ENCODE measurements around the gene SYTL3.
"Not testable (repeated sequence)": the region's sequence is repeated elsewhere in the genome, so short reads cannot be mapped to it uniquely, and the experiment has no call there.

SYTL3 gene

GRCh38 chr6:158629367-158630221 lies 20.3 kb upstream of the SYTL3 start:
- intact Hi-C loops (cut with micrococcal nuclease): no loop called here
- Mint-ChIP-seq H3K9me3 (no peaks in the 10 kb centered on the region), H3K27me3 (no peaks in the 10 kb centered on the region), H3K36me3 (ENCODE audit: low read depth) (peaks cover 90% of the 10 kb centered on the region), H3K4me1 (ENCODE audit: low read depth) (peaks cover 16% of the 10 kb centered on the region), H3K27ac (no peak overlapping the region), H3K4me3 (no peak overlapping the region)

DNA sequence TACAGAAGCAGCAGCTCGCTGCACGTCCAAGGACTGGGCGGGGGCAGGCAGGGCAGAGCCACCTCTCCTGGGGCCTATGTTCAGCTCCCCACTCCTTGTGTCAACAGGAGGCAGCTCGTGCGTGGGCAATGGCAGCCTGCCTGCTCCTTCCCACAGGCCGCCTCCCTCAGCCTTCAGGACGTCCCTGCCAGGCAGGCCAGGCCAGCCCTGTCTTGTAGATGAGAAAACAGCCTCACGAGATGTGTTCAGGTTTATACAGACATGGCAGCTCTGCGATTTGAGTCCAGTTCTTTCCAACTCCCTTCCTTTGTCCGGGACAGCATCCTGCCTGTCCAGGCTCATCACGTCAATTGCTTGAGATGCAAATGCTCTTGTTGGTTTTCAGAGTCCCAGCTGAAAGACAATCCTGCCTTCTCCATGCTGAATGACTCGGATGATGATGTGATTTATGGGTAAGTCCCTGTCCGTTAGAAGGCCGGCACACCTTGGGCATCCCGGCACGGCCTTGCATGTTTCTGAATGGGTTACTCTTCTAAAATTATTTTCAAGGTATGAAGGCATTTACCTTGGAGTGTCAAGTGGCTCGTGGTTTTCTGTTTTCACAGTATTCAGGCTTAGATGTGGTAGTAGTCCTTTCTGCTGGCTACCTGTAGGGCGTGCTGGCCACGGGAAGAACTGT lies 18.8 kb upstream of the SYTL3 start:
- intact Hi-C loops (cut with micrococcal nuclease): no loop called here
- Mint-ChIP-seq H3K4me1 (ENCODE audit: low read depth) (peaks cover 16% of the 10 kb centered on the region), H3K27ac (peak overlapping the region; percentile 31), H3K27me3 (no peaks in the 10 kb centered on the region), H3K36me3 (ENCODE audit: low read depth) (peaks cover 90% of the 10 kb centered on the region), H3K9me3 (no peaks in the 10 kb centered on the region), H3K4me3 (no peak overlapping the region)

DNA sequence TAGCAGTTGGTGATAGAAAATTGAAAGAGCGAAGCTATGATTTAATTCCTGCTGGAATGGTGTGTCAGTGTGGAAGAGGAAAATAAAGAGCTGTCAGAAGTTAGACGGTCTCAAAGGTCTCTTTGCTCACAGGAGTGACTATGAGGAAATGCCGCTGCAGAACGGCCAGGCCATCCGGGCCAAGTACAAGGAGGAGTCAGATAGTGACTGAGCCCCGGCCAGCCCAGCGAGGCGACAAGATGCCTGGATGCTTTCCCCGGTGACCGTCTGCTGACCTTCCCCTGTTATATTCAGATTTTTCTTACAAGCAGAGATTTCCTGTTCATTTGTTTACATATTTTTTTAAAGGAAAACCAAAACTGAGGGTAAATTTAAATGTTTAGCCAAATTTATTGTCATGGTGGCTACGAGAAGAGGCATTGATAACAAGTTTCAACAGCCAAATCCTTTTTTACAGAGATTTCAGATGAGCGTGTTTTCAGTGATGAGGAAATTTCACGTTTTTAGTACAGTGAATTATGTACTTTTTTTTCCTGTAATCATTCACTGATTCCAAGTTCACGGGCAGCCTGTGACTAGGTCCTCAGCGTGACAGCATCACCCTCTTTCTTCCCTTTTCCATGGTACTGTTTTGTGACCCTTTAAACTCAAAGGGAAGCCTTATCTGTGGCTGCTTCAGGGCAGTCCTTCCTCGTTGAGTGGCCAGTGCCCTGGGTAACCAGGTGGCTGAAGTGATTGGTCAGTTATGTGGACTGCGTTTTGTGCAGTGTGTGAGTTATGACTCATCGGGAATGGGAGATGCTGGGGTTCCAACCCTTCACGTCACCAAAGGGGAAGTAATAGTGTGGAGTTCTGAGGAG lies 17.9 kb upstream of the SYTL3 start:
- peaks cover 16% of the 10 kb centered on the region for H3K4me1 Mint-ChIP-seq (ENCODE audit: low read depth)
- H3K27me3 Mint-ChIP-seq: no peaks in the 10 kb centered on the region
- H3K9me3 Mint-ChIP-seq: no peaks in the 10 kb centered on the region
- H3K36me3 Mint-ChIP-seq (ENCODE audit: low read depth): peaks cover 90% of the 10 kb centered on the region
- intact Hi-C loops (cut with micrococcal nuclease): no loop called here
- H3K4me3 Mint-ChIP-seq: no peak overlapping the region
- peak overlapping the region; percentile 31 for H3K27ac Mint-ChIP-seq

- peaks cover 16% of the 10 kb centered on the region for H3K4me1 Mint-ChIP-seq (ENCODE audit: low read depth)
- peak overlapping the region; percentile 31 for H3K27ac Mint-ChIP-seq
- H3K4me3 Mint-ChIP-seq; H3K9me3 Mint-ChIP-seq; H3K27me3 Mint-ChIP-seq; intact Hi-C loops (cut with micrococcal nuclease): not testable (repeated sequence)
- H3K36me3 Mint-ChIP-seq (ENCODE audit: low read depth): peaks cover 90% of the 10 kb centered on the region
Measured at GRCh38 chr6:158632538-158633119, 17.2 kb upstream of the SYTL3 start.

GRCh38 chr6:158633127-158633526 lies 16.7 kb upstream of the SYTL3 start:
- H3K27me3 Mint-ChIP-seq: no peaks in the 10 kb centered on the region
- H3K4me1 Mint-ChIP-seq (ENCODE audit: low read depth): peaks cover 16% of the 10 kb centered on the region
- intact Hi-C loops (cut with micrococcal nuclease): no loop called here
- no peaks in the 10 kb centered on the region for H3K9me3 Mint-ChIP-seq
- H3K36me3 Mint-ChIP-seq (ENCODE audit: low read depth): peaks cover 87% of the 10 kb centered on the region
- no peak overlapping the region for H3K27ac Mint-ChIP-seq
- H3K4me3 Mint-ChIP-seq: no peak overlapping the region

GRCh38 chr6:158634695-158635426 lies 15.0 kb upstream of the SYTL3 start:
- Mint-ChIP-seq H3K4me1 (ENCODE audit: low read depth) (peaks cover 26% of the 10 kb centered on the region), H3K27me3 (no peaks in the 10 kb centered on the region), H3K27ac (no peak overlapping the region), H3K4me3 (no peak overlapping the region), H3K9me3 (no peaks in the 10 kb centered on the region), H3K36me3 (ENCODE audit: low read depth) (peaks cover 75% of the 10 kb centered on the region)
- intact Hi-C loops (cut with micrococcal nuclease): no loop called here

DNA sequence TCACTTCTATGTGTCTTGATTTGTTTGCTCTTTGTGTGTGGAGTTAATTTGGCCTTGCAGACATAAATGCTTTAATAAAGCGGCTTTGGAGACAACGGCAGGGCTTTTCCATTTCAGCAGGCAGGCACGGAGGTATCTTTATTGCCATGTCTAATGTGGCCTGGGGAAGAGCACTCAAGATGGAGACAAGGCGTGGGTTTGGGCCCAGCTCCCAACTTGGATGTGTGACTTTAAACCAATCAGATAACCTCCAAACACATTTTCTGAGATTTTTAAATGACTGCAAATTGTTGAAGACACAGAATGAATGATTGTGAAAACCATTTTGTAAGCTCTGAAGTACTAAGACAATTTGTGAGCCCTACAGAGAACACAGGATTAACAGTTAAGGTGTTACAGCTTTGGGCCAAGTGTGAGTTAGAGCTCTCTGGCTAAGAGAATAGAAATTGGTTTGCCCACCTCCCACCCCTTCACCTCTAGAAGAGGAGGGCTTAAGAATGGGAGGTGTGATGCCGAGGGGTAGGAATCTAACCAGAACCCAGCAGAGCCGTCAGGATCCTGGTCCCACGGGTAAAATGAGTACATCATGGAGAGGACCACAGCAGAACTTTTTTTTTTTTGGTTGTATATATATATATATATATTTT lies 14.3 kb upstream of the SYTL3 start:
- no peaks in the 10 kb centered on the region for H3K27me3 Mint-ChIP-seq
- intact Hi-C loops (cut with micrococcal nuclease): no loop called here
- H3K4me3 Mint-ChIP-seq: no peak overlapping the region
- no peaks in the 10 kb centered on the region for H3K9me3 Mint-ChIP-seq
- peaks cover 33% of the 10 kb centered on the region for H3K4me1 Mint-ChIP-seq (ENCODE audit: low read depth)
- no peak overlapping the region for H3K27ac Mint-ChIP-seq
- H3K36me3 Mint-ChIP-seq (ENCODE audit: low read depth): peaks cover 75% of the 10 kb centered on the region

DNA sequence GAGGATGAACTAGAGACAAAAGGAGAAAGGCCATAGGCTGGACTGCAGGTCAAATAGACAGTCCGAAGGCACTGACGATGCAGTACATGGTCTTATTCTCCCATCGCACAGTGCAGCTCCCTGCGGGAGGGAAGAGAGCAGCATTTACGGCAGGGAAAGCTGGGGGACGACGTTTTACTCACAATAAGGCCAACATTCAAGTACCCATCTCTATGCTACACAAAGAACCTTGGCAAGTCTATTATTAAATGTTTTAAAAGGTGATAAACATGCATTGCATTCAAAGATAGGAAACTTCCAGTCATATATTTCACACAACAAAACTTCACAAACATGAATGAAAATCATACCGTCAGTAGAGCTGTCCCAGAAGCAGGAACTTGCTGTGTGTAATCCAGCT lies 13.1 kb upstream of the SYTL3 start:
- no peak overlapping the region for H3K4me3 Mint-ChIP-seq
- H3K27me3 Mint-ChIP-seq: no peaks in the 10 kb centered on the region
- peaks cover 68% of the 10 kb centered on the region for H3K36me3 Mint-ChIP-seq (ENCODE audit: low read depth)
- H3K4me1 Mint-ChIP-seq (ENCODE audit: low read depth): peaks cover 30% of the 10 kb centered on the region
- no peaks in the 10 kb centered on the region for H3K9me3 Mint-ChIP-seq
- H3K27ac Mint-ChIP-seq: no peak overlapping the region
- intact Hi-C loops (cut with micrococcal nuclease): no loop called here

DNA sequence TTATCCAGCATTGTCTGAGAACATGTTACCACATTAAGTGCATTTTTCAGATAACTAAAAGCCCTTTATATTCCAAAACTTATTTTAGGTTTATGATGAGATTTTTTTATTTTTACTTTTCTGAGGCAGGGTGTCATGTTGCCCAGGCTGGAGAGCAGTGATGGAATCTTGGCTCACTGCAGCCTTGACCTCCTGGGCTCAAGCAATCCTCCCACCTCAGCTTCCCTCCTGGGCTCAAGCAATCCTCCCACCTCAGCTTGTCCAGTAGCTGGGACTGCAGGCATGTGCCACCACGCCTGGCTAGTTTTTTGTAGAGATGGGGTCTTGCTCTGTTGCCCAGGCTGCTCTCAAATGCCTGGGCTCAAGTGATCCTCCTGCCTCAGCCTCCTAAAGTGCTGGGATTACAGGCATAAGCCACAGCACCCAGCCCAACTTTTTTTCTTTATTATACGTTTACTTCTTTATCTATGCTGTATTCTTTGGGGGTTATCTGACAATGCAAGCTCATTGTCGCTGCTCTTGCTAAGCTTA lies 11.5 kb upstream of the SYTL3 start:
- intact Hi-C loops (cut with micrococcal nuclease): no loop called here
- Mint-ChIP-seq H3K9me3 (no peaks in the 10 kb centered on the region), H3K36me3 (ENCODE audit: low read depth) (peaks cover 62% of the 10 kb centered on the region), H3K4me1 (ENCODE audit: low read depth) (peaks cover 38% of the 10 kb centered on the region), H3K4me3 (no peak overlapping the region), H3K27me3 (no peaks in the 10 kb centered on the region), H3K27ac (no peak overlapping the region)

DNA sequence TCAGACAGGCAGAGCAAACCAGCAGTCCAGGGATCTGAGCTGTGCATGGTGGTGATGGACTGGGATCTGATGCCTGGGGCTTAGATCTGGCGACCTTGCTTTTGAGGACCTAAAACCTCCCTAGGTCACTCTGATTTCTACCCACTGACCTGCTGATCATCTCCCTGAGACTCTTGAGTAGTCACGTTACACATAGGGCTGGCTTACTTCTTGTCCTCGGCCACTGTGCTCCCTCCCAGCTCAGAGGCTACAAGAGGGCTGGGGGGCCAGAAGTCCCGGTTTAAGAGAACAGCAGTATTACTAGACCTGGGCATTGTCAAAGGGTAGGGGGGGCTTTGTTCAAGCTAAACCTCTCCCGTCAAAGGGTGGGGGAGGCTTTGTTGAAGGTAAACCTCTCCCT lies 10.8 kb upstream of the SYTL3 start:
- Mint-ChIP-seq H3K4me1 (ENCODE audit: low read depth) (peaks cover 38% of the 10 kb centered on the region), H3K27me3 (no peaks in the 10 kb centered on the region), H3K4me3 (no peak overlapping the region), H3K9me3 (no peaks in the 10 kb centered on the region), H3K36me3 (ENCODE audit: low read depth) (peaks cover 61% of the 10 kb centered on the region), H3K27ac (no peak overlapping the region)
- intact Hi-C loops (cut with micrococcal nuclease): no loop called here

DNA sequence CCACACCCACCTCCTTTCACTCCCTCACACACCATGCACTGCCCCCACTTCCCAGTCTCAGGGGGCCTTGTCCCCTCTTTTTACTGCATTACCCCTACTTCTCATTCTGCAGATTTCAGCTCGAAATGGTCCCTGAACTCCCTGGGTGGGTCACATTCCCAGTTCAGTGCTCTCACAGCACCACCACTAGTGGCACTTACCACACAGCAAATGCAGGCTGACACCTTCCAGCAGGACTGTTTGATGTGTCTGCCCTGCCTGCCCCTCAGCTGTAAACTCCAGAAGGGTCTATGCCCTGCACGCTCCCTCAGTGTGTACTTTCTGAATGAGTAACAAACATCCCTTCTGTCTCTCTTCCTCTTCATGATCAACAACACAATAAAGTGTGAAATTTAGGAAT lies 9.3 kb upstream of the SYTL3 start:
- H3K4me3 Mint-ChIP-seq: no peak overlapping the region
- H3K27me3 Mint-ChIP-seq: no peaks in the 10 kb centered on the region
- H3K36me3 Mint-ChIP-seq (ENCODE audit: low read depth): peaks cover 57% of the 10 kb centered on the region
- no peaks in the 10 kb centered on the region for H3K9me3 Mint-ChIP-seq
- intact Hi-C loops (cut with micrococcal nuclease): no loop called here
- H3K4me1 Mint-ChIP-seq (ENCODE audit: low read depth): peaks cover 41% of the 10 kb centered on the region
- no peak overlapping the region for H3K27ac Mint-ChIP-seq

DNA sequence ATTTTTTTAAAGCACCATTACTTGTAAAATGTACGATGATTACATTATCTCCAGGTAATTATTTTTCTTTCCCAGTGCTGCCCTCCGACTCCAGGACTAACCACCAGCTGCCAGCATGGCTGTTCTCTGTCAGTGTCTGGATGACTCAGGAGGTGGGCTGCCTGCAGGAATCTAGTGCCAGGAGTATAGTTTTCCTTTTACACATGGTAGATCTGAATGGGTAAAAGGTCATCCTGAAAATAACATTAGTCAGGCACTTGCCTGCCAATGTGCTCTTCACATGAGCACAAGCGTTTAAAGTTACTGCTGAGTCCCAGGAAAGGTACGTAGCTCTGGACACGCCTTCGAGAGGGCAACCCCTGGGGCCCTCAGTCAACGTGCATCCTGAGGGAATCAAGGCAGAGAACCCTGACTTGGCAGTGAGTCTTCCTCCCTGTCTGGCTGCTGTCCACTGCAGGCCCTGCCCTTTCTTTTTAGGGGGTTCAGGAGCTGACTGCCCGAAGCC lies 7.7 kb upstream of the SYTL3 start:
- intact Hi-C loops (cut with micrococcal nuclease): no loop called here
- H3K4me1 Mint-ChIP-seq (ENCODE audit: low read depth): peaks cover 46% of the 10 kb centered on the region
- no peaks in the 10 kb centered on the region for H3K27me3 Mint-ChIP-seq
- no peaks in the 10 kb centered on the region for H3K9me3 Mint-ChIP-seq
- no peak overlapping the region for H3K27ac Mint-ChIP-seq
- no peak overlapping the region for H3K4me3 Mint-ChIP-seq
- peaks cover 41% of the 10 kb centered on the region for H3K36me3 Mint-ChIP-seq (ENCODE audit: low read depth)
